NCI-H1417 (cell line): ENCODE results near the gene PDZD8.
A peak's percentile ranks its signal among the peaks of the same experiment; 100 is the strongest.
"Not testable (repeated sequence)": the region's sequence is repeated elsewhere in the genome, so short reads cannot be mapped to it uniquely, and the experiment has no call there.

Experiments used
- DNase-seq, 3 experiments: peaks; one replicate each; lab custom pipeline; 2025; lab: John Stamatoyannopoulos, UW

The PDZD8 gene

GRCh38 chr10:117348236-117348635 lies 27.0 kb downstream of the PDZD8 start:
- DNase-seq, result no peak

DNA sequence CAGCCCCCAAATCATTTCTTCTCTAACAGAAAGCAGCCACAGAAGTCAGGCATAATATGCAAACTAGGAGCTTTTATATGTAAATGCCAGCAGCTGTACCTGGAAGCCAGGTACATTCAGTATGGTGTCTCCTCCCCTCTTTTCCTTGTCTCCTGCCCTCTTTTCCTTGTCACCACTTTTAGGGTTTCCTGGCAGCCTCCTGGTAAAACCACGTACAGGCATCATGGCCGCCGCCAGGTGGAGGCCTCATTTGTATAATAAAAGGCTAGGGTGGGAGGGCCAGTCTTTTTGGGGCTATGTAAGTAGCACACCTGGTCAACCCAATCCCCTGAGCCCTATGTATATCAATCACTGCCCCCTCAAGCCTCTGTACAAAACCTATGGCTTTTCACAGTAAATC lies 28.7 kb downstream of the PDZD8 start:
- no peak for DNase-seq

DNA sequence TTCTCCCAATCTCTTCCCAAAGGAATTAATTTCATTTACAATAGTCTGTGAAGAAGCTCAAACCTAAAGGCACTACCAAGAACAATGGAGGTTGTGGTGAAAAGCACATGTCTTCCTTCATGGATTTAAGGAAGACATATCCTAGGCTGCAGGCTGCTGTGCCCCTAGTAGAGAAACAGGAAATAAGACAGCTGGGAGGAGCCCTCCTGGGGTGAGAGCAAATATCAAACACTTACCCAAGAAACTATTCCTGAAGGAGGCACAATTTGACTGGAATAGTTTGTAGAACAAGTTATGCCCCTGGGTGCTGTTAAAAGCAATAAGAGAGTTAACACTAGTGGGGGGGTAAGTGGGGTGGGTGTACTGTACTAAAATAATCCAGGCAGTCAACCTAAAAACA lies 30.1 kb downstream of the PDZD8 start:
- DNase-seq, result peak in 2 of 3 experiments; percentile 0 to 5

GRCh38 chr10:117342641-117343040 lies 32.6 kb downstream of the PDZD8 start:
- no peak for DNase-seq

- DNase-seq, result no peak
These were observed 34.2 kb downstream of the PDZD8 start for GRCh38 chr10:117341061-117341460.

GRCh38 chr10:117339979-117340378 lies 35.3 kb downstream of the PDZD8 start:
- DNase-seq, result no peak

GRCh38 chr10:117339578-117339977 lies 35.7 kb downstream of the PDZD8 start:
- DNase-seq, result no peak

- no peak for DNase-seq
These were observed 40.3 kb downstream of the PDZD8 start for GRCh38 chr10:117334926-117335325.

GRCh38 chr10:117334066-117334465 lies 41.2 kb downstream of the PDZD8 start:
- DNase-seq, result no peak

GRCh38 chr10:117327262-117327661 lies 48.0 kb downstream of the PDZD8 start:
- DNase-seq, result peak in 1 of 3 experiments; percentile 25

- no peak for DNase-seq
These were observed 50.9 kb downstream of the PDZD8 start for GRCh38 chr10:117324367-117324766.

GRCh38 chr10:117322260-117322659 lies 53.0 kb downstream of the PDZD8 start:
- no peak for DNase-seq

DNA sequence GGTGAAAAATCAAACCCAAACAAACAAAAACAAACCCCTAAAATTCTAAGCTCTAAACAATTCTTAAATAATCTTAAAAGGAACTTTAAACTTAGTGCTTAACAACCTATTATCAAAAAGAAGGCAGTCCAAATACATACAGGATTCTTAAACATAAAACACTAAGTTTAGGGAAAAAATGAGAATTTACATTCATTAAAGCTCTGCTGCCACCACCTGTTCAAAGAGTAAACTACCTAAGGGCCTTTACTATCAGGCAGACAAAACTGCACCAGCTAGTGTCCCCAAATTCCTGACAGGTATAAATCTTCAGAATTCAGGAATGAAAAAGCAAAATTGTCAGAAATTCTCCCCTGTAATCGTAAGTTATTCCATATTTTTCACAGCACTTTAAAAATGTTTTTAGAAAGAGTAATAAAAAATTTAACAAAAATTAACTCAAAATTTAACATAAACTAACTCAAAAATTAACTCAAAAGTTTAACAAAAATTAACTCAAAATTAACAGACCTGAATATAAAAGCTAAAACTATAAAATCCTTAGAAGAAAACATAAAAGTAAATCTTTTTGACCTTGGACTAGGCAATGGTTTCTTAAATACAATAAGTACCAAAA lies 55.1 kb downstream of the PDZD8 start:
- DNase-seq, result peak in 1 of 3 experiments; percentile 49

GRCh38 chr10:117318909-117319308 lies 56.3 kb downstream of the PDZD8 start:
- DNase-seq, result peak in 1 of 3 experiments; percentile 4

GRCh38 chr10:117316701-117317100 lies 58.5 kb downstream of the PDZD8 start:
- DNase-seq, result no peak

GRCh38 chr10:117313641-117314040 lies 61.6 kb downstream of the PDZD8 start:
- no peak for DNase-seq

DNA sequence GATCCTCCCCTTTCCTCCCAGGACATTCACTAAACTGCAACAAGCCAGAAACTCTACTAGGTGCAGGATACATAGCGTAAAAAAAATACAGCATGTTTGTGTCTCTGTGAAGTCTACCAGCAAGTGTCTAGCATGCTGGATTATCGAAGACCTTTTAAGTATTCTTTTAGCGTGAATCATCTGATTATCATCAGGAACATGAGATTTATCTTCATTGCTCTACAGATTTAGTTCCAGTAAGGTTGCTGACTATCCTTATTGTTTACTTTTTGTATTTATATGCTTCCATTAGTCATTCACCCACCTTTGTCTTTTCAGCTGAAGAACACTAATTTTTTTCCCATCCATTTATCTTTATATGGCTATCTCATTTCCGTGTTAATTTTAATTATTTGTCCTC lies 62.8 kb downstream of the PDZD8 start:
- DNase-seq, result no peak

- DNase-seq, result no peak
These were observed 64.0 kb downstream of the PDZD8 start for GRCh38 chr10:117311261-117311660.

DNA sequence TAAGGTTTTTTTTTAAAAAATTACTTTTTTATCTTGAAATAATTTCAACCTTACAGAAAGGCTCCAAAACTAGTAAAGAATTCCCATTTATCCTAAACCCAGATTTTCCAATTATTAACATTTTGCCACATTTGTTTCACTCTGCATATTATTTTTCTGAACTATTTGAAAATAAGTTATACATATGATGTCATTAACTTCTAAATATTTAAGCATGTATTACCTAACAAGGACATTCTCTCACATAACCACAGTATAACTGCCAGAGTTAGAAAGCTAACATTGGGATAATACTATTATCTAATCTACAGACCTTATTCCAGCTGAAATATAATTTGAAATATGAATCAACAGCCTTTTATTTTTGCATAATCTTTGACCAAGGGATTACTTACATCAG lies 68.6 kb downstream of the PDZD8 start:
- DNase-seq, result no peak

- DNase-seq, result not testable (repeated sequence)
These were observed 71.8 kb downstream of the PDZD8 start for GRCh38 chr10:117303451-117303850.

GRCh38 chr10:117300671-117301070 lies 74.6 kb downstream of the PDZD8 start:
- no peak for DNase-seq

GRCh38 chr10:117299435-117299834 lies 75.8 kb downstream of the PDZD8 start:
- no peak for DNase-seq

DNA sequence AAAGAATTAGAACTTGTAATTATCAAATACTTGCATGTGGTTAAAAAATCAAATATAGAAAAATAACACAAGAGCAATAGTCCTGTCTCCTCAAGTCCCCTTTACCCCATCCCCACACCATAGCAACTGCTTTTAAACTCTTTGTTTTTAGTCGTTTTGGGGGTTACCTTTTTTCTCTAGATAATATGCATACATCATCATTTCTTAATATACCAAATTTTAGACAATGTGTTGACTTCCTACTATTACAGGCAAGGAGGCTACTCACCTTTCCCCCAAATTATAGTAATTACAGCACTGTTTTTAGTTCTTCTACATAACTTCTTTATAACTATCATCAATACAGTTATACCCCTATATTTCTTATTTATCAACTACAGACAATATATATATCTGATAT lies 77.0 kb downstream of the PDZD8 start:
- no peak for DNase-seq

- DNase-seq, result no peak
These were observed 80.5 kb downstream of the PDZD8 start for GRCh38 chr10:117294735-117295134.
